Prostate gland (tissue), 2 donors: ENCODE results near the gene CAPN13.

ENCODE experiments used
- POLR2A ChIP-seq: fragments of 450-650 bp; IDR thresholded peaks from one replicate; pipeline ENCODE4 v1.6.1; 2016; ENCODE audit warnings: antibody characterized with exemption, mild to moderate bottlenecking
- POLR2AphosphoS5 ChIP-seq: sonication (generic); formaldehyde crosslinking; IDR thresholded peaks from one replicate; pipeline ENCODE4 v1.6.1; 2017; ENCODE audit warnings: antibody characterized with exemption
- TF ChIP-seq, protein P1 (sequence below), 4 experiments: fragments of 200-600 bp in 2 of 4; fragments of 450-650 bp in 2 of 4; sonication (generic) in 2 of 4; IDR thresholded peaks; 1 replicate in 3 of 4; 2 replicates in 1 of 4; pipeline ENCODE4 v1.5.1; 2016 to 2019; ENCODE audit warnings: antibody characterized with exemption in 4 of 4, mild to moderate bottlenecking in 2 of 4, moderate library complexity in 2 of 4

DNA sequence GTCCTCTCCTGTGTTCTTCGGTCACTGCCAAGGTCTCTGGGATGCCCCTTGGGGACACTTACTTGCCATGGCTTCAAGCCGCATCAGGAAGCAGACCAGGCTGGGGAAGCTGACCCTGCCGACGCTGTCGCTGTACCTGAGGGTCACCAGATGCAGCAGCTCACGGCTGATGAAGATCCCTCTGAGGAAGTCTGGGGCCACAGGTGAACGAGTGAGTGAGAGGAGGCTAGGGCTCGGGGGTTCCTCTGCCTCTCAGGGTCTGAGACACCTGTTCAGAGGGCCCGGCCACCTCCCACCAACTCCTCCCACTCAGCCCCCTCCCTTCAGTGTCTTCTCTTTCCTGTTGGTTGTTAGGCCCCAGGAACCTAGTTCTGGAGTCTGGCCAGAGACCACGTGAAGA is 74.9 kb downstream of the CAPN13 start:
- TF ChIP-seq, protein P1, sequence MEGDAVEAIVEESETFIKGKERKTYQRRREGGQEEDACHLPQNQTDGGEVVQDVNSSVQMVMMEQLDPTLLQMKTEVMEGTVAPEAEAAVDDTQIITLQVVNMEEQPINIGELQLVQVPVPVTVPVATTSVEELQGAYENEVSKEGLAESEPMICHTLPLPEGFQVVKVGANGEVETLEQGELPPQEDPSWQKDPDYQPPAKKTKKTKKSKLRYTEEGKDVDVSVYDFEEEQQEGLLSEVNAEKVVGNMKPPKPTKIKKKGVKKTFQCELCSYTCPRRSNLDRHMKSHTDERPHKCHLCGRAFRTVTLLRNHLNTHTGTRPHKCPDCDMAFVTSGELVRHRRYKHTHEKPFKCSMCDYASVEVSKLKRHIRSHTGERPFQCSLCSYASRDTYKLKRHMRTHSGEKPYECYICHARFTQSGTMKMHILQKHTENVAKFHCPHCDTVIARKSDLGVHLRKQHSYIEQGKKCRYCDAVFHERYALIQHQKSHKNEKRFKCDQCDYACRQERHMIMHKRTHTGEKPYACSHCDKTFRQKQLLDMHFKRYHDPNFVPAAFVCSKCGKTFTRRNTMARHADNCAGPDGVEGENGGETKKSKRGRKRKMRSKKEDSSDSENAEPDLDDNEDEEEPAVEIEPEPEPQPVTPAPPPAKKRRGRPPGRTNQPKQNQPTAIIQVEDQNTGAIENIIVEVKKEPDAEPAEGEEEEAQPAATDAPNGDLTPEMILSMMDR (IDR thresholded peaks at IDR 0.05) = no peak
- TF ChIP-seq POLR2A = no peak
- TF ChIP-seq POLR2AphosphoS5 = no peak
